ENCODE data around the gene TAMALIN. TPM values are rescaled to one million over a fixed set of nuclear protein-coding genes. Genes with fewer than 3 reads are reported as not detected.
A peak's percentile ranks its signal among the peaks of the same experiment; 100 is the strongest.

The TAMALIN gene
- total and polyA plus RNA-seq, 8 donors: 30.6 to 63.7 (median 43.5) TPM

DNA sequence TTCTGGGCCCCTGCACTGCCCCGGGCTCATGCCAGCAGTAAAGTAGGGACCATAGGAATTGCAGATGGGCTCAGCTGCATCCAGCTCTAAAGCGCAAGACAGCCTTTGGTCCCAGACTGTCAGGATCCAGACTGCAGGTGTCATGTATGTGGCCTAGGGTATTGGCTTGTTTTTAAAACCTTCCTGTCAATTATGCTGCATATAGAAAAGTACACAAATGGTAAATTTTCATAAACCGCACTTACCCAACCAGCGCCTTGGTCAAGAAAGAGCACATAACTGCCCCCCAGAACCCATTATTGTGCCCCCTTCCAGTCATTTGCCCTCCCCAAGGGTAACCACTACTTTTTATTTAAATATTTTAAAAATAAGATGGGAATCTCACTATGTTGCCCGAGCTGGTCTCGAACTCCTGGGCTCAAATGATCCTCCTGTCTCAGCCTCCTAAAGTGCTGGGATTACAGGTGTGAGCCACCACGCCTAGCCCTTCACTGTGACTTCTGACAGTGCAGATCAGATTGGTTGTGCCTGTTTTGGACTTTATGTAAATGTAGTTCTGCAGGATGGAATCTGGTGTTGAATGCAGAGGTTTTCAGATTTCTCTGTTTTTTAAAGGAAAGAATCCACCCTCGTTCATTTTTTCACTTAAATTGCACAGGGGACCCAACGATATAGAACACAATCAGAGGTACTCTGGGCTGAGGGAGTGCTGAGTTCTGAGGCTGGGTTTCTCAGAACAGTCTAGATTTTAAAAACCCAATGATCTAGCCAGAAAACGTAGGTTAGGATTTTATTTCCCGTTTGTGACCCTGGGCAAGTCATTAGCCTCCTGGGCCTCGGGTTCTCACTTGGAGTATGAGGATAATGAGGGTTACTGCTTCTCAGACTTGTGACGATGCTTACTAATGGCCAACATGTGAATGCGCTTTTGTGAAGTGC is 51.2 kb downstream of the TAMALIN start:
- ATAC-seq: no peak
- TF ChIP-seq, protein P1, sequence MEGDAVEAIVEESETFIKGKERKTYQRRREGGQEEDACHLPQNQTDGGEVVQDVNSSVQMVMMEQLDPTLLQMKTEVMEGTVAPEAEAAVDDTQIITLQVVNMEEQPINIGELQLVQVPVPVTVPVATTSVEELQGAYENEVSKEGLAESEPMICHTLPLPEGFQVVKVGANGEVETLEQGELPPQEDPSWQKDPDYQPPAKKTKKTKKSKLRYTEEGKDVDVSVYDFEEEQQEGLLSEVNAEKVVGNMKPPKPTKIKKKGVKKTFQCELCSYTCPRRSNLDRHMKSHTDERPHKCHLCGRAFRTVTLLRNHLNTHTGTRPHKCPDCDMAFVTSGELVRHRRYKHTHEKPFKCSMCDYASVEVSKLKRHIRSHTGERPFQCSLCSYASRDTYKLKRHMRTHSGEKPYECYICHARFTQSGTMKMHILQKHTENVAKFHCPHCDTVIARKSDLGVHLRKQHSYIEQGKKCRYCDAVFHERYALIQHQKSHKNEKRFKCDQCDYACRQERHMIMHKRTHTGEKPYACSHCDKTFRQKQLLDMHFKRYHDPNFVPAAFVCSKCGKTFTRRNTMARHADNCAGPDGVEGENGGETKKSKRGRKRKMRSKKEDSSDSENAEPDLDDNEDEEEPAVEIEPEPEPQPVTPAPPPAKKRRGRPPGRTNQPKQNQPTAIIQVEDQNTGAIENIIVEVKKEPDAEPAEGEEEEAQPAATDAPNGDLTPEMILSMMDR (IDR thresholded peaks at IDR 0.05): no peak
- Histone ChIP-seq H3K4me1 (peaks cover 0 to 11% of the 10 kb centered on the region in 2 donors), H3K4me3 (no peak overlapping the region), H3K9me3 (no peaks in the 10 kb centered on the region), H3K27ac (no peak overlapping the region), H3K27me3 (no peaks in the 10 kb centered on the region), H3K36me3 (peaks cover 0 to 57% of the 10 kb centered on the region in 2 donors)
- intact Hi-C loops (cut with DNase I): no loop called here
- no peak for DNase-seq

DNA sequence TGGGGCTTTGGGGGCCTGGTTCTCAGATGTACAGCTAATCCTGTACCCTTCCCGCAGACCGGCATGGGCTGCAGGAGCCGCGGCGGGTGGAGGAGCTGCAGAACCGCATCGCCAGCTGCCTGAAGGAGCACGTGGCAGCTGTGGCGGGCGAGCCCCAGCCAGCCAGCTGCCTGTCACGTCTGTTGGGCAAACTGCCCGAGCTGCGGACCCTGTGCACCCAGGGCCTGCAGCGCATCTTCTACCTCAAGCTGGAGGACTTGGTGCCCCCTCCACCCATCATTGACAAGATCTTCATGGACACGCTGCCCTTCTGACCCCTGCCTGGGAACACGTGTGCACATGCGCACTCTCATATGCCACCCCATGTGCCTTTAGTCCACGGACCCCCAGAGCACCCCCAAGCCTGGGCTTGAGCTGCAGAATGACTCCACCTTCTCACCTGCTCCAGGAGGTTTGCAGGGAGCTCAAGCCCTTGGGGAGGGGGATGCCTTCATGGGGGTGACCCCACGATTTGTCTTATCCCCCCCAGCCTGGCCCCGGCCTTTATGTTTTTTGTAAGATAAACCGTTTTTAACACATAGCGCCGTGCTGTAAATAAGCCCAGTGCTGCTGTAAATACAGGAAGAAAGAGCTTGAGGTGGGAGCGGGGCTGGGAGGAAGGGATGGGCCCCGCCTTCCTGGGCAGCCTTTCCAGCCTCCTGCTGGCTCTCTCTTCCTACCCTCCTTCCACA is 52.0 kb downstream of the TAMALIN start:
- Histone ChIP-seq H3K4me1 (peaks cover 0 to 2% of the 10 kb centered on the region in 2 donors), H3K36me3 (peaks cover 0 to 57% of the 10 kb centered on the region in 2 donors), H3K27ac (no peak overlapping the region), H3K9me3 (no peaks in the 10 kb centered on the region), H3K4me3 (no peak overlapping the region), H3K27me3 (no peaks in the 10 kb centered on the region)
- intact Hi-C loops (cut with DNase I): no loop called here
- peak; percentile 2 for ATAC-seq
- TF ChIP-seq, protein P1 (IDR thresholded peaks at IDR 0.05): no peak
- DNase-seq: no peak

DNA sequence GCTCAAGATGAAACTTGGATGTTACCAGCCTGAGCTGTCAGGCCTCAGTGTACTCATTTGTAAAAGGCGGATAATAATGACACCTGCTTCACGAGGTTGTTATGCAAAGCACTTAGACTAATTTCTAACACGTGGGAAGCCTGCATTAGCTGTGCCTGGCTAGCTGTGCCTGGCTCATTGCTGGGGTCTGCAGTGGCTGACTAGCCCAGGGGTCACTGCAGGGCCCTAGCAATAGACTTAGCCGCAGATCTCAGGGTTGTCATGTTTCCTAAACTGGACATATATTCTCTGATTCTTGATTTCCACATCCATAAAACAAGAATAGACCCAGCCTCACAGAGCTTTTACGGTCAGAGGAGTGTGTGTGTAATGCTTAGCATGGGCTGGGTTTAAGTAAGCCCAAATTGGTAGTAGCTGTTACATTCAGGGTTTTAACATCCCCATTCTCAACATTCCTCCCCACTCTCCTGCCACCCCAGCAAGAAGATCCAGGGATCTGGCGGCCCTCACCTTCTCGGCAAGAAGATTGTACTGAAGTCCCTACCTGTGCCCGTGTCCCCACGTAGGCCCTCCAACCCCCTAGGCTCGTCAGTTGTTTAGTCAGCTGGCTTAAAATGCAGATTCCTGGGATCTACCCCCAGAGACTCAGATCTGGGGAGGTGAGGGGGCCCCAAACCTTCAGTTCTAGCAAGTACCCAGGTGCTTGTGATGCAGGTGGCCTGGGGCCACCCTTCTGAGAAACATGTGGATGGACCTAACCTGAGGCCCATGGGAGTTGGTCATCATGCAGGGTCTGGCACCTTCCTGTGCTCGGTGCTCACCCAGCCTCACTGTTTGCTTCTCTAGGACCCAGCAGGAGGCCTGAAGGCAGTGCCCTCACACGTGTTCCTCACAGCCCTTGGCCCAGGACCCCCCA is 53.1 kb downstream of the TAMALIN start:
- no peak overlapping the region for H3K27ac ChIP-seq

DNA sequence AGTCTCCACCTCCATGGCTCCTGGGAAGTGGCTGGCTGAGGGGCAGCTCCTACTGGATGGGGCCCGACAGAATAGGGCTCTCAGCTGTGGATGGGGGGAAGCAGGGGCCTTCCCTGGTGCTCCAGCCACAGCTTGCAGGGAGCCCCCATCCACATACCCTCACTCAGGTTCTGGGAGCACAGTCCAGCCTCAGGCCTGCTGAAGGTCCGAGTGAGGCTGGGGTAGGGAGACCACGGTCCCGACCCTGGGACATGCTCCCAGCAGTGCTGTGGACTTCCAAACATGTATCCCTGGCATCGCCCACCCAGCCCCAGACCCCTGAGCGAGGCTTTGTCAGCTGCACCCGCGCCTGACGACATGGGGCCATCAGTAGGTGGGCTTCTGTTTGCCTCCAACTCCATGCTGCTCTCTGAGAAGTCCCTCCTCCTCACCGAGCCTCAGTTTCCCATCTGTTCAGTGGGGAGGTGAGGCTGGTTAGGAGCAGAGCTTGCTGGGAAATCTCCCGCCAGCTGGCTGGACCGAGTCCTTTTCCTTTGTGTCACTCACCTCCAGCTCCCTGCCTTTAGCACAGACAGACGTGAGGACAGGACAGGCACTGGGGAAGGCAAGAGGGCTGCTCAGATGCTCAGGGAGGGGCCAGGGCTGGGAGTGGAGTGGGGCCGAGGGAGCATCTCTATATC is 53.9 kb downstream of the TAMALIN start:
- Histone ChIP-seq H3K27ac (no peak overlapping the region), H3K36me3 (peaks cover 0 to 39% of the 10 kb centered on the region in 2 donors), H3K4me1 (no peaks in the 10 kb centered on the region), H3K27me3 (no peaks in the 10 kb centered on the region), H3K9me3 (no peaks in the 10 kb centered on the region), H3K4me3 (no peak overlapping the region)
- TF ChIP-seq, protein P1 (IDR thresholded peaks at IDR 0.05): no peak
- ATAC-seq (no peak), DNase-seq (no peak)
- intact Hi-C loops (cut with DNase I): no loop called here

More for the DNA sequence above, 53.1 kb downstream of the TAMALIN start:
- Histone ChIP-seq H3K27me3 (no peaks in the 10 kb centered on the region), H3K4me3 (no peak overlapping the region), H3K9me3 (no peaks in the 10 kb centered on the region), H3K4me1 (no peaks in the 10 kb centered on the region), H3K36me3 (peaks cover 0 to 47% of the 10 kb centered on the region in 2 donors)
- ATAC-seq: peak; percentile 1
- TF ChIP-seq, protein P1 (IDR thresholded peaks at IDR 0.05): no peak
- intact Hi-C loops (cut with DNase I): no loop called here
- DNase-seq: no peak

Measured in left lung (tissue), 10 donors.